CD4-positive, alpha-beta T cell treated with Interferon gamma for 1 hour (primary cell): ENCODE results near the gene CDC42BPG.

Experiments used
- DNase-seq: peaks from one replicate; pipeline ENCODE4 v3.0.0-alpha.2; 2020

The CDC42BPG gene

DNA sequence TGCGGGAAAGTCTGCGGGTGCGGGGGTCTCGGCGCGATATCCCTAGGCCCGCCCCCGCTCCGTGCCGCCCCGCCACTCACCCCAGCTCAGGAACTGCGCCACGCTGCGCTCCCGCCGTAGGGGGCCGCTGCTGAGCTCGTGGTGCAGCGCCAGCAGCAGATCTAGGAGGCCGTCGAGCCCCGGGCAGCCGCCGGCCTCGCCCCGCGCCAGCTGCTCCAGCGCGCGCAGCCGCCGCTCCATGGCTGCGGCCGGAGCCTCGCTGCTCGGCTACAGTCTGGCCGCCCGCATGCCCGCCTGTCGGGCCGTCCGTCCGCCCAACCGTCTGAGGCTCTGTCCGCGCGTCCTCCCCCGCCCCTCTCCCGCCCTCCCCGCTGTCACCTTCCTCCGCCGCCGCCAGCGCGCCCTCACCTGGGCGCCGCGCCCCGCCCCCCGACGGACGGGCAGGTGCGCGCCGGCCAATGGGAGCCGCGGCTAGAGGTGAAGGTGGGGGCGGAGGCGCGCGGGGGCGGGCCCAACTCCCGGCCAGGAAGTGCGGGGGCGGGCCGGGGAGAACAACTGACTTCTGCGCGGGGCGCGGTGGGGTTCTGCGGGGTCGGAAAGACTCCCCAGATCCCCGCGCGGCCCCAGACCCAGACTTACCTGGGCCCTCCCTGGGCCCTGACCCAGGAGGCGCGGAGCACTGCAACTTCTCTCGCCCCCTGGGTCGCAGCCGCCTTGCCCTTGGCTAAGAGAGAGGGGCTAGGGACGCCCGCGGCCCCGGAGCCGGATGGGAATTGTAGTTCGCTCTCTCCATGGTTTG, at the start of gene CDC42BPG:
TSS of gene CDC42BPG (minus strand) at position 324 of the 799 bp plus-strand sequence. CDS start at position 240, 84 bp downstream.
- peak; percentile 78 for DNase-seq

DNA sequence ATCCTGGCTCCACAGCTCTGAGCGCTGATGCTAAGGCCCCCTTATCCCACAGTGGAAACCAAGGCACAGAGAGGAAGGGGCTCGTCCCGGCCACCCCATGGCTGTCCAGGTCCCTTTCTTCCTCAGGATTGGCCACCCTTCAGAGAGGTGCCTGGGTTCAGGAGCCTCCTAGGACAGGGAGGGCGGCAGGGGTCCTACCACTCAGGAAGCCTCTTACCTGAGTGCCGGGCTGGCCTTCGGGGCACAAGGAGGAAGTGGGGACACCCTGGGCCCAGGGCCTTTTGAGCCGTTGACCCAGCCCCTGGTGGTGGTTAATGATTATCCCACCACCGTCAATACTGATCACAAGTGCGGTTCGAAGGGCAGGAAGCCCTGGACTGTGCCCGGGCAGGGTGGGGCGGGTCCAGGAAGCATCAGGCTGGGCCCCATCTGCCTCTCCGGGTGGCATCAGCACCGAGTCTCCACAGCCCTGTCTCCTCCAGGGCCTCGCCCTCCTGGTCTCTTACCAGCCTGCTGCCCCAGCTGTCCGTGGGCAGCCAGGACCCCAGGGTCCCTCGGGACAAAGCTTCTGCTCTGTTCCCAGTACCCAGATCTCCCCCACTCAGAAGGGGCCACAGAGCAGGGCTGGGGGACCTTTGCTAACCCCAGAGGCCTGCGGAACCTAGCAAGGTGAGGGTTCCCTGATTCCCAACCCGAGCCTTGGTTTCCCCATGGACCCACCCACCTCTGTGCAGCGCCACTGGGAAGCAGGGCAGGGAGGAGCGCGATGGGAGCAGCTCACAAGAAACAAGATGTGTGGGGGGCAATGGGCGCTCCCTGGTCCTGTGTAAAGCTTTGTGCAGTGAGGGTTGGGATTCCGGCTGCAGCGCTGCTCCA, 49.0 kb upstream of the CDC42BPG start:
- no peak for DNase-seq

DNA sequence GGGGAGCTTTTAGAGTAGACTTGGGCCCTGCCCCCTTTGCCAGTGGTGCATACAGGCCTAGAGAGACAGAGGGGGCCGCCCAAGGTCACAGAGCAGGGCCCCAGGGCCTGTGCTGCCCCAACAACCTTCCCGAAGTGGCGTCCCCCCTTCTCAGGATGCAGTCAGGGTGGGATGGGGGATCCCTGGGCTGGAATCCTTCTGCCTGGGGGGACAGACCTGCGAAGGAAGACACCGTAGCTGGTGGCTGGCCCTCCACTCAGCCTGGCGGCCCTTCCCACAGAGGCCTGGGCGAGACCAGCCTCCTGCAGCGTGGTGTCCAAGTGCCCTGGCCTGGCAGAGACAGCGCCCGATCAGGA, 48.4 kb upstream of the CDC42BPG start:
- no peak for DNase-seq

- no peak for DNase-seq
These were observed 48.0 kb upstream of the CDC42BPG start for GRCh38 chr11:64892411-64892831.

- DNase-seq, result no peak
These were observed 47.4 kb upstream of the CDC42BPG start for GRCh38 chr11:64891880-64892279.

- no peak for DNase-seq
These were observed 46.9 kb upstream of the CDC42BPG start for GRCh38 chr11:64891215-64891848.

GRCh38 chr11:64890522-64890939, 46.1 kb upstream of the CDC42BPG start:
- no peak for DNase-seq

DNA sequence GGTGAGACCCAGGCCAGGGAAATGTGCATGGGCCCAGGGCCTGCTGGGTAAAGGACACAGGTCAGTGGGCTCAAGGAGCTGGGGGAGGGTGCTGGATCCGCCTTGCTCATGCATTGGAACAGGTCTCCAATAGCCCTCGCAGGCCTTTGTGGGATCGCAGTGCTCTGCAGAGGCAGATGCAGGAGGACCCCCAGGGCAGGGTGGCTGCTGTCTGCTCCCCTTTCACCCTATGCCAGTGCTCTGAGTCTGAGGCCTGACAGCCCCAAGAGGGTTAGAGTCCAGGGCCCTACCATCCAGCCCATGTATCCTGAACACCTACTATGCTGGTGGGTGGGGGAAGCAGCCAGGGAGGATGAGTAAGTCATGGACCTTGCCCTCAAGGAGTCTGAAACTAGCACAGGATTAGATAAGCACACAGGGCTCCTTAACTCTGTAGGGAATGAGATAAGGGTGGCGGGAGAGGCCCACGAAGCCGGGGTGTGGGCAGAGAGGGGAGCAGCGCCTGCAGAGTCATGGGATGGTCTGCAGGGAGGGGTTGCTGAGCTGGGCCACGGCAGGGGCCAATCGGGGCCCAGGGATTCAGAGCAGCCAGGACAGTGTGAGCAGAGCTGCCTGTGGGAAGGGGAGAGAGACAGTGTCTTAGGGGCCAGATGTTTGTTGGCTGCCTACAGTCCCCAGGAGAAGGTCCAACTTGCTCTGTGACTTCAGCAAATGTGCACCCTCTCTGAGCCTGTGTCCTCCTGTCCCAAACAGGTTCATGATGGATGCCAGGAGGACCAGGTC, 44.5 kb upstream of the CDC42BPG start:
- no peak for DNase-seq

DNA sequence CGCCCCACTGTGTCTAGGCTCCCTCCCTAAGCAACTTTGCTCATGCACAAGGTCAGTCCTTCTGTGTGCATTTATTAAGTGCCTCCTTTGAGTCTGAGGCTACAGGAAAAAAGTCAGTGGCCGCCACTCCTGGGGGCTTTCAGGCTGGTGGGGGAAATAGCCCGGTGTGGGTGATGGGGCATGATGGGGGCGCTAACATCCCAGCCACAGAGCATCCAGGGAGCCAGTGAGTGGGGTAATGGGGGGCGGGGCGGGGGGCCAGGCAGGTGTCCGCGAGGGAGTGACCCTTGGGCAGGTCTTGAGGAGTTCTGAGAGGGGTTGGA, 43.9 kb upstream of the CDC42BPG start:
- no peak for DNase-seq

DNA sequence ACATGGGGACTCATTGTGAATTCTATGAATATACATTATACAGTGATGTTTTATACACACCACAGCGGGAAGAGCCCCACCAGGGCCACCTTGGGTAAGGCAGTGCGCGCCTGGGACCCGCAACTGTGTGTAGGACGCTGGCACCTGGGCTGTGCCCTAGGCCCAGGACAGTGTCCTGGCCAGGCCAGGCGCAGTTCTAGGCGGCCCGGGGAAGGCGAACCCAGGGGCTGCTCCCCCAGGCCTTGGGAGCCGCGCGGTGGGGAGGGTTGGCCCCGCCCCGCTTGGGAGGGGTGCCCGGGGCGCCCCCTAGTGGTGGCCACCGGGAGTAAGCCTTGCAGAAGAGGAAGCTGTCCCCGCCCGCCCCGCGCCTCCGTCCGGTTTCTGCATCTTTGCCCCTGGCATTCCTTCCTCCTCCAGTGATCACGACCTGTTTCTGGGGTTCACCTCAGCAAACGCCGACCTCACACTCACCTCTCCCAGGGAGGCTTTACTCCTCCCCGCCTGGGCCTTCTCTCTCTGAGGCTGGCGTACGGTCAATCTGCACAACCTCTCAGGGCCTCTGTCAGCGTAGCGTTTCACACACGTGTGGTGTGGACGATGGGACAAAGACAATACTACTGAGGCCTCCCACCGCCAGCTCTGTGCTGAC, 43.4 kb upstream of the CDC42BPG start:
- DNase-seq, result peak; percentile 80

- no peak for DNase-seq
These were observed 42.8 kb upstream of the CDC42BPG start for GRCh38 chr11:64887234-64887756.

- peak; percentile 49 for DNase-seq
These were observed 41.2 kb upstream of the CDC42BPG start for GRCh38 chr11:64885367-64886286.

DNA sequence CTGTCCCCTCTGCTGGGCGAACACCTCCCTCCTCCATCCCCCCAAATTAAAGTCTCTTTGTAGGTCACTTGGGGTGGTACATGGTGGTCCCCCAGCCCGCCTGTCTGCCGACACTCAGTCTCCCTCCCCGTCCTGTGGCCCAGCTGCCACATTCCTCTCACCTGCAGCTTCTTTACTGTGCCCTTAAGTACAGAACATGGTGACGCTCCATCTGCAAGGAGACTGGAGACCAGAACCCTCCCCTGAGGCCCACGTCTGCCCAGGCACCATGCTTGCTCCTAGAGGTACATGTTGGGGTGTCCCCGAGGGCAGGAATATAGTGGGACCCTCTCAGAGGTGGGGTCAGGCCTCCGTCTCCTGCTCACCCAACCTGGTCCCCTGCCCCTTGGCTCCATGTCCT, 39.6 kb upstream of the CDC42BPG start:
- DNase-seq, result no peak

- DNase-seq, result no peak
These were observed 39.1 kb upstream of the CDC42BPG start for GRCh38 chr11:64883575-64883974.

- no peak for DNase-seq
These were observed 37.8 kb upstream of the CDC42BPG start for GRCh38 chr11:64882243-64882642.

- DNase-seq, result no peak
These were observed 37.0 kb upstream of the CDC42BPG start for GRCh38 chr11:64881476-64881875.

- DNase-seq, result no peak
These were observed 36.0 kb upstream of the CDC42BPG start for GRCh38 chr11:64880240-64881001.

DNA sequence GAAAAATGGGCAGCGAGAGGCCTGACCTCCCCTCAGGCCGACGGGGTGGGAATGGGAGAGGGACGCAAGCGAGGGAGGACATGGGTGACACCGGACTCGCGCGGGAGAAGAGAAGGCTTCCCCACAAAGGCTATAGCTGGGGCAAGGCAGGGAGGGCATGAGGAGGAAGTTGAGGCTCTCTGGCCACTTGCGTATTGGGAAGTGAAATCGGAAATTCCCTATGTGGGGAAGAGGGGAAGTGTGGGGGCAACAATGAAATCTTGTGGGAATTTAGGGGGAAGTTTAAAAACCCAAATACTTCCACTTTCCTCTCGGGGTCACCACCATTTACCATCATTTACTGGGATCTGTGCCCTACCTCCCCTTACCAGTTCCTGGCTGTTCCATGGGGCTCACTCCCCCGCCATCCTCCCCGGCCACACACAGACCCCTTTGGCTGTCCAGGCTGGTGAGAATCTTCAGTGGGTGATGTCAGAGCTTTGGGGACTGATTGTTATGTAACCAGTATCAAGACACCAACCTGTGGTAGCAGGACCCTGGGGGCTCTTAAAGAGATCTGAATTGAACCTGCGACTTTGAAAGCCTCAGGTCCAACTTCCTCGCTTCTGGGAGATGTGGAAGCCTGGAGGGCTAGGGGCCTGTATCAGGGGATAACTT, 34.9 kb upstream of the CDC42BPG start:
- peak; percentile 62 for DNase-seq

DNA sequence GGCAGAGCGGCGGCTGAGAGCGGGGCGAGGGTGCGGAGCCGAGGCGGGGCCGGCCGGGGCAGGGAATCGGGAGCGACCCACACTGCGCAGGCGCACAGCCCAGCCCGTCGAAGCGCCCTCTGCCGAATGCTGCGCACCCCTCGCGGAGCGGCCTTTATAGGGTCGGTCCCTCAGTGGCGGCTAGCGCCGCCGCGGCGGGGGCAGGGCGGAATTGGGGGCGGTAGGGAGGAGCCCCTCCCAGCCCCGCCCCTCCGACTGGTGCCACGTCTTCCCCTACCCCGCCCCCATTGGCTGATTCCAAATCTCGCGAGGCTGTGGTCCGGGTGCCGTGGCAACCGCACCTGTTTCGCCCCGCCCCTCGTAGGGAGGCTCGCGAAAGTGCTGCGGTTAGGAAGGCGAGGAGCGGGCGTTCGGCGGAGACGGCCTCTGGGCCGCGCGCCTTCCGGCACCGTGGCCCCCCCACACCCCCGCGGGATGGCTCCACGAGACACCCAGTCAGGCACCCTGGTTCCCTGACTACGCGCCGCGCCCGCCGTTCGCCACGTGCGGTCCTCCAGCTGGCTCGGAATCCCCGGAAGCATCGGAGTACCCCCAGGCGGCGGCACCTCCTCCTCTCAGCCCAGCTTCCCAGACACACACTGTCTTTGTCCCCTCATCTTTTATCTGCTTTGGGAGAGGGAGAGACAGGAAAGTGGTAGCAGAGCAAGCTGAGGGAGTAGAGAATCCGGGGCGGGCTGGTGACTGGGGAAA, 34.2 kb upstream of the CDC42BPG start, which contains the start of gene EHD1:
TSS of gene EHD1 (minus strand) at position 128 of the 750 bp plus-strand sequence. CDS start 157 bp downstream, outside the sequence.
- DNase-seq, result peak; percentile 99
